ENCODE measurements around the gene SMG6.

The SMG6 gene

DNA sequence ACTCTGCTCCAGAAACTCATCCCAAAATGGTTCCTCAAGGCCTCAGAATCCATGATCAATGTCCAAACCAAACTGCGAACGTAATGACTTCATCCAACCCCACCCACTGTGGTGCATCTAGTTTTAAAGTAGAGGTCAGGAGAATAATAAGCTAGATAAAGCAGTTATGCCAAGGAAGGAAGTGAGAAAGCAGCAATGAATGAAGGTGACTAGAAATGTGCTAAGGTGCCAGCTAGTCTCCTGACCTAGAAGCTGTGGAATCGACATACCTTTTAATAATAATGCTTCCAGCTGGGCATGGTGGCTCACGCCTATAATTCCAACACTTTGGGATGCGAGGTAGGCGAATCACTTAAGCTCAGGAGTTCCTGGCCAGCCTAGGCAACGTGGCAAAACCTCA, 99.2 kb downstream of the SMG6 start:
- Histone ChIP-seq H3K27ac (ENCODE audit: low read depth, low read length) (no peak overlapping the region), H3K9me2 (replicated peaks; ENCODE audit: insufficient read depth, low read length) (no peaks in the 10 kb centered on the region), H2AFZ (ENCODE audit: low read depth, low read length, severe bottlenecking) (no peak overlapping the region), H3K27me3 (ENCODE audit: low read length) (no peaks in the 10 kb centered on the region), H3K36me3 (ENCODE audit: low read length) (no peaks in the 10 kb centered on the region), H3K79me2 (ENCODE audit: insufficient read depth, low read length) (no peaks in the 10 kb centered on the region), H3K9ac (ENCODE audit: low read length) (no peak overlapping the region), H3K4me3 (ENCODE audit: insufficient read depth, low read length, poor library complexity, severe bottlenecking) (no peak overlapping the region), H3F3A (ENCODE audit: insufficient read depth) (no peaks in the 10 kb centered on the region), H4K20me1 (ENCODE audit: low read depth, low read length) (no peaks in the 10 kb centered on the region), H3K9me3 (ENCODE audit: insufficient read depth, low read length) (no peaks in the 10 kb centered on the region), H3K4me2 (ENCODE audit: low read depth, low read length, poor library complexity, severe bottlenecking) (no peak overlapping the region)
- no peak for TF ChIP-seq EZH2phosphoT487 (conservative IDR thresholded peaks at IDR 0.05; ENCODE audit: low read length)
- TF ChIP-seq, protein P1, sequence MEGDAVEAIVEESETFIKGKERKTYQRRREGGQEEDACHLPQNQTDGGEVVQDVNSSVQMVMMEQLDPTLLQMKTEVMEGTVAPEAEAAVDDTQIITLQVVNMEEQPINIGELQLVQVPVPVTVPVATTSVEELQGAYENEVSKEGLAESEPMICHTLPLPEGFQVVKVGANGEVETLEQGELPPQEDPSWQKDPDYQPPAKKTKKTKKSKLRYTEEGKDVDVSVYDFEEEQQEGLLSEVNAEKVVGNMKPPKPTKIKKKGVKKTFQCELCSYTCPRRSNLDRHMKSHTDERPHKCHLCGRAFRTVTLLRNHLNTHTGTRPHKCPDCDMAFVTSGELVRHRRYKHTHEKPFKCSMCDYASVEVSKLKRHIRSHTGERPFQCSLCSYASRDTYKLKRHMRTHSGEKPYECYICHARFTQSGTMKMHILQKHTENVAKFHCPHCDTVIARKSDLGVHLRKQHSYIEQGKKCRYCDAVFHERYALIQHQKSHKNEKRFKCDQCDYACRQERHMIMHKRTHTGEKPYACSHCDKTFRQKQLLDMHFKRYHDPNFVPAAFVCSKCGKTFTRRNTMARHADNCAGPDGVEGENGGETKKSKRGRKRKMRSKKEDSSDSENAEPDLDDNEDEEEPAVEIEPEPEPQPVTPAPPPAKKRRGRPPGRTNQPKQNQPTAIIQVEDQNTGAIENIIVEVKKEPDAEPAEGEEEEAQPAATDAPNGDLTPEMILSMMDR (IDR thresholded peaks at IDR 0.05; ENCODE audit: insufficient read depth, low read length, poor library complexity, severe bottlenecking) = no peak

DNA sequence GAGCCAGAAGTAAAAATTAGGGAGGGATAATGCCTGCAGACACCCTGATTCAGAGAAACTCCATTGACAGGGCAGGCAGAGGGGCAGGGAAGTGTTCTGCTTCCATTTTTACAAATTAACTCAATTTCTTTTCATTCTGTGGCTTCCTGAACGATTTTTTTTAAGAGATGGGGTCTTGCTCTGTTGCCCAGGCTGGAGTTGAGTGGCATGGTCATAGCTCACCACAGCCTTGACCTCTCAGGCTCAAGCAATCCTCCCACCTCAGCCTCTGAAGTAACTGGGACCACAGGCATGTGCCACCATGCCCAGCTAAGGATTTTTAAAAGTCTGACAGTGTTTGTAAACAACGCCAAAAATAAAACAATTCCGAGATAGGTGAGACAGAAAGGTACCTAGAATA, 99.8 kb downstream of the SMG6 start:
- Histone ChIP-seq H3K9ac (ENCODE audit: low read length) (no peak overlapping the region), H3K79me2 (ENCODE audit: insufficient read depth, low read length) (no peaks in the 10 kb centered on the region), H3K4me3 (ENCODE audit: insufficient read depth, low read length, poor library complexity, severe bottlenecking) (no peak overlapping the region), H3K36me3 (ENCODE audit: low read length) (no peaks in the 10 kb centered on the region), H3F3A (ENCODE audit: insufficient read depth) (no peaks in the 10 kb centered on the region), H3K4me2 (ENCODE audit: low read depth, low read length, poor library complexity, severe bottlenecking) (no peak overlapping the region), H3K27me3 (ENCODE audit: low read length) (no peaks in the 10 kb centered on the region), H3K9me3 (ENCODE audit: insufficient read depth, low read length) (no peaks in the 10 kb centered on the region), H2AFZ (ENCODE audit: low read depth, low read length, severe bottlenecking) (no peak overlapping the region), H3K9me2 (replicated peaks; ENCODE audit: insufficient read depth, low read length) (no peaks in the 10 kb centered on the region), H4K20me1 (ENCODE audit: low read depth, low read length) (no peaks in the 10 kb centered on the region), H3K27ac (ENCODE audit: low read depth, low read length) (no peak overlapping the region)
- TF ChIP-seq EZH2phosphoT487 (conservative IDR thresholded peaks at IDR 0.05; ENCODE audit: low read length) = no peak
- TF ChIP-seq, protein P1 (IDR thresholded peaks at IDR 0.05; ENCODE audit: insufficient read depth, low read length, poor library complexity, severe bottlenecking) = no peak

DNA sequence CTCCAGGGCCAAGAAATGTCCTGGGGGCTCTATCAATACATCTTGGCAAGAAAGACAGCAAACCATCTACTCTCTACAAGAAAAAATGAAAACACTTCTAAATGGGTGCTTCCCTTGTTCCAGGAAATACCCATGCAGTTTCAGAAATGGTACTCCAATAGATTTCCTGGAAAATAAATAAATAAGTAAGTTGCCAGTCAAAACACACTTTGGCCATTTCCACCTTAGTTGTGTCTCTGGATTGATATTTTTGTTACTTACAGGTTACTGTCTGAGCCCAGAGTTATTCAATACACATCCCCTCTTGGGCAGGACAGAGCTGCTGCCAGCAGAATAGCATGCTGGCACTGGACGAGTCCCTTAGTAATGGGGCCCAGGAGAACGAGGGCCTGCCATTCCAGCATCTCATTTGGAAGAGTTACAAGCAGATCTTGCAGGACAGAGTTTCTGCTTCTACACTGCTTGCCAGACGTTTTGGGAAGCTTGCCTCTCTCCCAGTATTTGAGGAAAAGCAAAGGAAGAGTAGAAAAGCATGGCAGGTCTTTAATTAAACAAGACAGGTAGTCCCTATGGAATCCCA, 100.5 kb downstream of the SMG6 start:
- H3K9me2 ChIP-seq (replicated peaks; ENCODE audit: insufficient read depth, low read length) = no peaks in the 10 kb centered on the region
- no peaks in the 10 kb centered on the region for H3F3A ChIP-seq (ENCODE audit: insufficient read depth)
- no peaks in the 10 kb centered on the region for H3K79me2 ChIP-seq (ENCODE audit: insufficient read depth, low read length)
- no peak overlapping the region for H3K27ac ChIP-seq (ENCODE audit: low read depth, low read length)
- no peaks in the 10 kb centered on the region for H3K27me3 ChIP-seq (ENCODE audit: low read length)
- no peaks in the 10 kb centered on the region for H3K36me3 ChIP-seq (ENCODE audit: low read length)
- no peak for TF ChIP-seq EZH2phosphoT487 (conservative IDR thresholded peaks at IDR 0.05; ENCODE audit: low read length)
- TF ChIP-seq, protein P1 (IDR thresholded peaks at IDR 0.05; ENCODE audit: insufficient read depth, low read length, poor library complexity, severe bottlenecking) = no peak
- H4K20me1 ChIP-seq (ENCODE audit: low read depth, low read length) = no peaks in the 10 kb centered on the region
- no peaks in the 10 kb centered on the region for H3K9me3 ChIP-seq (ENCODE audit: insufficient read depth, low read length)
- no peak overlapping the region for H3K4me2 ChIP-seq (ENCODE audit: low read depth, low read length, poor library complexity, severe bottlenecking)
- H3K4me3 ChIP-seq (ENCODE audit: insufficient read depth, low read length, poor library complexity, severe bottlenecking) = no peak overlapping the region
- H3K9ac ChIP-seq (ENCODE audit: low read length) = no peak overlapping the region
- no peak overlapping the region for H2AFZ ChIP-seq (ENCODE audit: low read depth, low read length, severe bottlenecking)
